HepG2 (cell line): ENCODE results near the gene SEC61B. TPM values are rescaled to one million over a fixed set of nuclear protein-coding genes. Genes with fewer than 3 reads are reported as not detected.

Source experiments
- KLF15 ChIP-seq: sonication (generic); formaldehyde crosslinking; IDR thresholded peaks from 2 replicates; pipeline ENCODE4 v1.8.1; 2023; ENCODE audit warnings: borderline replicate concordance, mild to moderate bottlenecking, inconsistent platforms, missing genetic modification reagents, mixed read lengths
- NFE2L2 ChIP-seq: fragments of 150-350 bp; IDR thresholded peaks from 2 replicates; pipeline ENCODE4 v1.6.1; 2014; ENCODE audit warnings: low read length
- NFRKB ChIP-seq: fragments of 450-650 bp; IDR thresholded peaks from 2 replicates; pipeline ENCODE4 v1.6.1; 2017
- PBX2 ChIP-seq: IDR thresholded peaks from 2 replicates; pipeline ENCODE4 v1.6.1; 2016; ENCODE audit warnings: control low read depth
- SMC3 ChIP-seq: IDR thresholded peaks from 2 replicates; pipeline ENCODE4 v1.6.1; 2011; ENCODE audit warnings: low read length, improper control_type of control experiment
- TEF ChIP-seq: sonication (generic); formaldehyde crosslinking; IDR thresholded peaks from 2 replicates; pipeline ENCODE4 v1.5.0; 2020; ENCODE audit warnings: missing genetic modification reagents
- ZBED4 ChIP-seq: sonication (generic); formaldehyde crosslinking; IDR thresholded peaks from 2 replicates; pipeline ENCODE4 v1.4.0; 2020; ENCODE audit warnings: missing genetic modification reagents, borderline replicate concordance
- ZBTB49 ChIP-seq: sonication (generic); formaldehyde crosslinking; IDR thresholded peaks from 2 replicates; pipeline ENCODE4 v1.4.0; 2020; ENCODE audit warnings: missing genetic modification reagents, borderline replicate concordance
- ZFY ChIP-seq: sonication (generic); formaldehyde crosslinking; IDR thresholded peaks from 2 replicates; pipeline ENCODE4 v1.4.0; 2020; ENCODE audit warnings: missing genetic modification reagents
- ZMYM4 ChIP-seq: sonication (generic); formaldehyde crosslinking; IDR thresholded peaks from 2 replicates; pipeline ENCODE4 v1.8.1; 2023; ENCODE audit warnings: mild to moderate bottlenecking, missing genetic modification reagents
- ZNF280B ChIP-seq: sonication (generic); formaldehyde crosslinking; IDR thresholded peaks from 2 replicates; pipeline ENCODE4 v1.5.0; 2020; ENCODE audit warnings: missing genetic modification reagents, mild to moderate bottlenecking, borderline replicate concordance
- ZNF558 ChIP-seq: sonication (generic); formaldehyde crosslinking; IDR thresholded peaks from 2 replicates; pipeline ENCODE4 v1.9.0; 2022; ENCODE audit warnings: mild to moderate bottlenecking, missing genetic modification reagents, borderline replicate concordance
- ZNF570 ChIP-seq: sonication (generic); formaldehyde crosslinking; IDR thresholded peaks from 2 replicates; pipeline ENCODE4 v1.4.0; 2020; ENCODE audit warnings: mild to moderate bottlenecking, missing genetic modification reagents, borderline replicate concordance
- polyA plus RNA-seq, 8 experiments: library from polyadenylated mRNA; depleted of rRNA in 3 of 8; stranded (reverse) in 7 of 8; unstranded in 1 of 8; fragments of >200 nt; fragmentation: Illumina TruSeq in 4 of 8; extraction: Trizol in 4 of 8; gene quantifications; 2 replicates each; pipeline versions ENCODE4 v1.2.1 to v1.2.3, GENCODE V29; 2011 to 2016; ENCODE audit warnings: low read depth in 4 of 8, missing spikeins in 1 of 8, mixed read lengths in 1 of 8; ENCODE audit not compliant: insufficient read depth in 1 of 8
- total RNA-seq, 5 experiments: library from RNA; depleted of rRNA; stranded (reverse); fragments of >200 nt; fragmentation: Illumina TruSeq; extraction: Trizol; gene quantifications; 2 replicates each; pipeline ENCODE4 v1.2.3, GENCODE V29; 2016; ENCODE audit warnings: low read depth in 1 of 5
- TF ChIP-seq, protein P1 (sequence below): sonication (generic); formaldehyde crosslinking; IDR thresholded peaks from 2 replicates; pipeline ENCODE4 v1.5.0; 2020; ENCODE audit warnings: mild to moderate bottlenecking, missing genetic modification reagents, moderate library complexity
- TF ChIP-seq, protein P2 (sequence below): sonication (generic); formaldehyde crosslinking; IDR thresholded peaks from 2 replicates; pipeline ENCODE4 v1.4.0; 2020; ENCODE audit warnings: mild to moderate bottlenecking, missing genetic modification reagents

The SEC61B gene
- total and polyA plus RNA-seq, 2 of the 13 experiments (the other 11 are each of a cell fraction or from before 2014, with no cell fraction given) = 191 to 368 TPM

GRCh38 chr9:99222416-99223270 is 561 bp downstream of the SEC61B start (continued):
- TF ChIP-seq TEF (CRISPR knock-in tag) (no peak), ZFY (no peak; the same call in 1 of the 2 replicates), SMC3 (no peak), ZNF558 (CRISPR knock-in tag) (0 out of 2 replicates have a peak, but pooled peaks have one; percentile 71), ZBED4 (no peak), ZNF280B (CRISPR knock-in tag) (peak; percentile 38; the same call in 1 of the 2 replicates), NFRKB (no peak), ZMYM4 (CRISPR knock-in tag) (peak; percentile 31), KLF15 (CRISPR knock-in tag) (no peak; the same call in 1 of the 2 replicates), ZNF570 (CRISPR knock-in tag) (0 out of 2 replicates have a peak, but pooled peaks have one; percentile 49), NFE2L2 (no peak), PBX2 (CRISPR knock-in tag) (no peak), ZBTB49 (CRISPR knock-in tag) (no peak)
- TF ChIP-seq, protein P1, sequence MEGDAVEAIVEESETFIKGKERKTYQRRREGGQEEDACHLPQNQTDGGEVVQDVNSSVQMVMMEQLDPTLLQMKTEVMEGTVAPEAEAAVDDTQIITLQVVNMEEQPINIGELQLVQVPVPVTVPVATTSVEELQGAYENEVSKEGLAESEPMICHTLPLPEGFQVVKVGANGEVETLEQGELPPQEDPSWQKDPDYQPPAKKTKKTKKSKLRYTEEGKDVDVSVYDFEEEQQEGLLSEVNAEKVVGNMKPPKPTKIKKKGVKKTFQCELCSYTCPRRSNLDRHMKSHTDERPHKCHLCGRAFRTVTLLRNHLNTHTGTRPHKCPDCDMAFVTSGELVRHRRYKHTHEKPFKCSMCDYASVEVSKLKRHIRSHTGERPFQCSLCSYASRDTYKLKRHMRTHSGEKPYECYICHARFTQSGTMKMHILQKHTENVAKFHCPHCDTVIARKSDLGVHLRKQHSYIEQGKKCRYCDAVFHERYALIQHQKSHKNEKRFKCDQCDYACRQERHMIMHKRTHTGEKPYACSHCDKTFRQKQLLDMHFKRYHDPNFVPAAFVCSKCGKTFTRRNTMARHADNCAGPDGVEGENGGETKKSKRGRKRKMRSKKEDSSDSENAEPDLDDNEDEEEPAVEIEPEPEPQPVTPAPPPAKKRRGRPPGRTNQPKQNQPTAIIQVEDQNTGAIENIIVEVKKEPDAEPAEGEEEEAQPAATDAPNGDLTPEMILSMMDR (CRISPR knock-in tag) = peak; percentile 34; the same call in 1 of the 2 replicates
- TF ChIP-seq, protein P2, sequence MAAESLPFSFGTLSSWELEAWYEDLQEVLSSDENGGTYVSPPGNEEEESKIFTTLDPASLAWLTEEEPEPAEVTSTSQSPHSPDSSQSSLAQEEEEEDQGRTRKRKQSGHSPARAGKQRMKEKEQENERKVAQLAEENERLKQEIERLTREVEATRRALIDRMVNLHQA (CRISPR knock-in tag) = no peak
